HG02642 (cell line): ENCODE results near the gene RPP25L.

Source experiments
- ATAC-seq: cut with Tn5 transposase; IDR thresholded peaks from one replicate; pipeline ENCODE4 v1.9.1; 2021; ENCODE audit warnings: mild to moderate bottlenecking; ENCODE audit not compliant: unreplicated experiment, poor library complexity

The RPP25L gene

GRCh38 chr9:34572092-34572491 is 39.8 kb downstream of the RPP25L start:
- ATAC-seq: no peak

- no peak for ATAC-seq
These were observed 40.5 kb downstream of the RPP25L start for GRCh38 chr9:34571481-34571810.

GRCh38 chr9:34570809-34571480 is 41.0 kb downstream of the RPP25L start:
- no peak for ATAC-seq

- ATAC-seq: no peak
These were observed 41.5 kb downstream of the RPP25L start for GRCh38 chr9:34570376-34570775.

GRCh38 chr9:34568774-34569173 is 43.1 kb downstream of the RPP25L start:
- ATAC-seq: no peak

- ATAC-seq: no peak
These were observed 43.8 kb downstream of the RPP25L start for GRCh38 chr9:34568133-34568532.

- ATAC-seq: no peak
These were observed 44.9 kb downstream of the RPP25L start for GRCh38 chr9:34566972-34567371.

GRCh38 chr9:34566322-34566721 is 45.6 kb downstream of the RPP25L start:
- ATAC-seq: no peak

GRCh38 chr9:34565856-34566255 is 46.0 kb downstream of the RPP25L start:
- ATAC-seq: no peak

GRCh38 chr9:34564617-34565016 is 47.3 kb downstream of the RPP25L start:
- ATAC-seq: no peak

GRCh38 chr9:34563262-34563661 is 48.6 kb downstream of the RPP25L start:
- ATAC-seq: no peak

- no peak for ATAC-seq
These were observed 49.7 kb downstream of the RPP25L start for GRCh38 chr9:34562135-34562745.

GRCh38 chr9:34560599-34561214 is 51.2 kb downstream of the RPP25L start:
- ATAC-seq: no peak
